GM12873 (cell line): ENCODE data around the gene GALNT16.

ENCODE experiments used
- CTCF ChIP-seq: IDR thresholded peaks from 2 replicates; pipeline ENCODE4 v1.5.1; 2012; ENCODE audit warnings: low read depth, mild to moderate bottlenecking, moderate library complexity, low read length, control low read depth; ENCODE audit not compliant: insufficient read depth; ENCODE audit errors: missing control alignments

Gene GALNT16

DNA sequence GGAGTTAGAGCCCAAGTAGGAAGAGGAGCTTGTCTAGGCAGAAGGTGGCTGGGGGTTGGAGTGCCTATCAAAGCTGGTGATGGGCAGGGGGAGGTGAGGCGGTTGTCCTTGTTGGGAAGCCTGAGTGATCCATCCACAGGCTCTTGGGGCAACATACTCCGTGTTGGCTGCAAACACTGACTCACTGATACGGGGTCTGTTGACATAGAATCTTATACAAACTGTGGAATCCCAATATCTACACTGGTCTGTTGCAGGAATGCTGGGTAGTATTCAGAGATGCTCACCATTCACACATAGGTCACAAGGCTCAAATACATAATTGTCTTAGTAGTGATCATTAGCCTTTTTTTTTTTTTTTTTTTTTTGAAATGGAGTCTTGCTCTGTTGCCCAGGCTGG, 112.2 kb downstream of the GALNT16 start:
- TF ChIP-seq CTCF: no peak

DNA sequence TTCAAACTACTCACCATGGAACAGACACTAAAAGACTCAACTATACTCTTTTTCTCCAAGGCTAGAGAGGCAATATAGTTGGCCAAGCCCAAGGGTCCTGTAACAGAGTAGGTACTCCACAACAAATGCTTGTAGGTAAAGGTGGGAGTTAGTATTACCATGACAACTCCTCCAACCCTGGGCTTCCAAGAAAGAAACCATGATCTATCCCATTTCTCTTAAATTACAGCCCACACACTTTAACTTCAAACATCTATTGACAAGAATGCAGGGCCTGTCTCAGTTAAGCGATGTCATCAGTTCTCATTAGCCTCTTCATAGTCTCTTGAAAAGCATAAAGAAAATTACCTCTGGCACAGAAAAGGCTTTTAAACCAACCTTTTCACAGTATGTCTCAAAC, 113.1 kb downstream of the GALNT16 start:
- no peak for TF ChIP-seq CTCF

DNA sequence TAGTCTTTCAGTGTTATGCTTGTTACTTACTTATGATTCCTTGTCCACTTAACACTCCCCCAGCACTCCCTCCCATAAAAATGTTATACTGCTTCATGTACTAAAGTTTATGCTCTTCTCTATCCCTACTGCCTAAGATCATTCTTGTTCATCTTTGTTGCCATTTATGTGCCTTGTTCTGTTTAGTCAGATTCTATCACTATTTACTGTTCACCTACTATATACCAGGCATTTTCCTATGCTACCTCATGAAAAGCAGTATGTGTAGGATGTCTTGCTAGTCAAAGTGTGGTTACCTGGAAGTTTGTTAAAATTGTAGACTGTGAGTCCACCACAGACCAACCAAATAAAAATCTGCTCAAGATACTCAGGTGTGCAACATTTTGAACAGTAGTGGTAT, 114.3 kb downstream of the GALNT16 start:
- TF ChIP-seq CTCF: no peak

- TF ChIP-seq CTCF: no peak
These were observed 115.2 kb downstream of the GALNT16 start for GRCh38 chr14:69375182-69375581.

GRCh38 chr14:69375722-69376121, 115.8 kb downstream of the GALNT16 start:
- no peak for TF ChIP-seq CTCF

DNA sequence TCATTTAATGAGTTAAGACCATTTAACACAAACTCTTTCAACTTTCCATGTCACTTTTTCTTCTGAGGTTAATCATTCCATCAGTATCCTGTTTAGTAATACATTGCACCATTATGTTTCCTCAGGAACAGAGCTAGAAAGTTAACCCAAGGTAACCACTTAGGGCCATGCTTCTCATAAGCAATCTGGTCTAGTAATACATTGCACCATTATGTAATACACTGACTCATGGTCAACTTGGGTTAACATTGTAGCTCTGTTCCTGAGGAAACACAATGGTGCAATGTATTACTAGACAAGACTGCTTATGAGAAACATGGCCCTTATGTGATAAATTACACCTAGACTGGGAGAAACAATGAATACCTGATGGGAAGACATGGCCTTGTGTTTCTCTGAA, 116.5 kb downstream of the GALNT16 start:
- TF ChIP-seq CTCF: no peak

- no peak for TF ChIP-seq CTCF
These were observed 118.3 kb downstream of the GALNT16 start for GRCh38 chr14:69378274-69378673.
